OCI-LY7 (cell line): ENCODE data around the gene C1QC.

Experiments
- EZH2phosphoT487 ChIP-seq: fragments of 200-600 bp; sonication (generic); IDR thresholded peaks from 2 replicates; pipeline ENCODE4 v1.6.1; 2018; ENCODE audit warnings: low read depth, borderline replicate concordance, mild to moderate bottlenecking, mixed run types, antibody characterized with exemption, low read length, moderate library complexity, mixed read lengths
- TF ChIP-seq, protein P1 (sequence below): fragments of 200-600 bp; sonication (generic); conservative IDR thresholded peaks from 2 replicates; pipeline ENCODE4 v1.5.1; 2014; ENCODE audit warnings: mild to moderate bottlenecking, antibody characterized with exemption, low read length, moderate library complexity, mixed read lengths

DNA sequence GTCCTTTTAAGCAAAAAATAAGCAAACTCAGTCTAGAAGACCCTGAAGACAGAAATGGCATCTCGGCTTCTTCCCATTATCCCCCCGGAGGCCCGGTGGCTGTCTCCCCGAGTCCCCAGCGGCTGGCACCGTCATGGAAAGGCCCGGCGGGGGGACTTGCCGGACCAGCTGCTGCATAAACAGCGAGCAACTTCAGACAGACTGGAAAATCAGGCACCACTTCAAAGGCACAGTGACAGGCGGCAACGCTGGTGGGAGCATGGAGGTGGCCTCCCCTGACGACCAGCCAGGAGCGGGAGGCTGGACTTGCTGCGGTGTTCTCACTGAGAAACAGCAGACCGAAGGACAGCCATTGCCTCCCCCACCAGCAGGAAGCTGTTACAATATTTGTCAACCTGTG lies 25.4 kb upstream of the C1QC start:
- TF ChIP-seq, protein P1, sequence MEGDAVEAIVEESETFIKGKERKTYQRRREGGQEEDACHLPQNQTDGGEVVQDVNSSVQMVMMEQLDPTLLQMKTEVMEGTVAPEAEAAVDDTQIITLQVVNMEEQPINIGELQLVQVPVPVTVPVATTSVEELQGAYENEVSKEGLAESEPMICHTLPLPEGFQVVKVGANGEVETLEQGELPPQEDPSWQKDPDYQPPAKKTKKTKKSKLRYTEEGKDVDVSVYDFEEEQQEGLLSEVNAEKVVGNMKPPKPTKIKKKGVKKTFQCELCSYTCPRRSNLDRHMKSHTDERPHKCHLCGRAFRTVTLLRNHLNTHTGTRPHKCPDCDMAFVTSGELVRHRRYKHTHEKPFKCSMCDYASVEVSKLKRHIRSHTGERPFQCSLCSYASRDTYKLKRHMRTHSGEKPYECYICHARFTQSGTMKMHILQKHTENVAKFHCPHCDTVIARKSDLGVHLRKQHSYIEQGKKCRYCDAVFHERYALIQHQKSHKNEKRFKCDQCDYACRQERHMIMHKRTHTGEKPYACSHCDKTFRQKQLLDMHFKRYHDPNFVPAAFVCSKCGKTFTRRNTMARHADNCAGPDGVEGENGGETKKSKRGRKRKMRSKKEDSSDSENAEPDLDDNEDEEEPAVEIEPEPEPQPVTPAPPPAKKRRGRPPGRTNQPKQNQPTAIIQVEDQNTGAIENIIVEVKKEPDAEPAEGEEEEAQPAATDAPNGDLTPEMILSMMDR, result no peak
- no peak for TF ChIP-seq EZH2phosphoT487
